COLO668 (cell line): ENCODE measurements around the gene CDK5RAP2.
"Not testable (repeated sequence)": the region's sequence is repeated elsewhere in the genome, so short reads cannot be mapped to it uniquely, and the experiment has no call there.

Source experiments
- DNase-seq: peaks from one replicate; lab custom pipeline; 2025; ENCODE audit not compliant: unreplicated experiment; lab: John Stamatoyannopoulos, UW

Gene CDK5RAP2

GRCh38 chr9:120545701-120546550 is 34.0 kb downstream of the CDK5RAP2 start:
- no peak for DNase-seq

DNA sequence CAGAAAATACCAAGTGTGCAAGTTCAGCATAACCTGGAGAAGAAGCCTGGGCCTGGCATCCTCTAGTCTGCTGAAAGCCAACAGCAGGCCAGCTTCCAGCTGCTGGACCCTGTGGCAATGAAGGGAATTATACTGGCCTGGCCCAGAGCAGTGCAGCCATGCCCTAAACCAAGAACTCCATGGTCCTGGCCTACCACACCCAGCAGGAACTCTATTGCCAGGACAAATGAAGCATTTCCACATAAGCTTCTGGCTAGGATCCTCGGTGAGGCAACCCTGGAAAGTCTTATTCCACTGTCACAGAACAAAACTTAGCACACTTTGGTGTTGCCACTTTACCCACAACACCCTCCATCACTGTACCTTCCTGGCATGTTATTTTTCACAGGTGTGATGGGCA is 35.5 kb downstream of the CDK5RAP2 start:
- DNase-seq = no peak

DNA sequence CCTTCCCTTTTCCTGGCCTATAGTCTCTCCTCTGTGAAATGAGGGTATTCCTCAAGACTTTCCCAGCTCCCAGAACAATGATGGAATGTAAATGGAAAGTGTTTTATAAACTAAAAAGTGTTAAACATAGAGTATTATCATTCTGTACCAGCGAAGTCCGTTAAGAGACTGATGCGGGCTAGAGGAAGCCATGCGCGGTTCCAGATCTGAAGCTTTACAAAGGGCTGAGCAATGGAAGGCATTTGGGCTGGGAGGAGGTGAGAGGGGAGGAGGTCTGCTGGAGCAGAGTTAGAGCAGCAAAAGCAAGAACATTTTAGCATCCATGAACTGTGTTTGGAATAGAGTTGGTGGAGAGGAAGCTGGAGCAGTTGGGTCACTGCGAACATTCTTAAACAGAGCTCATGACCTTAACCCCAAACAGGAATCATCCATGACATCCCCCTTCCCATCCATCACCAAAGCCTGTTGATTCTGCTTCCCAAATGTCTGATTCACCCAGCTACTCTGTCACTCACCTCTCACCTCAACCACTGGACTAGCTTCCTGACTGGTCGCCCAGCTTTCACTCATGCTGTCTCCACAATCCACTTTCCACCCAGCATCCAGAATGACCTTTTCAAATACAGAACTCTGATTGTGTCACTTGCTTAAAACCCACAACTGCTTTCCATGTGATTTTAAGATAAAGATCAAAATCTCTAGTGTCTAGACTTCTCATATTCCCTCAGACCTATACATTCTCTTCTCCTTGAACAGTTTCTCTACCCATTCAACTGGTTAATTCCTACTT is 37.1 kb downstream of the CDK5RAP2 start:
- DNase-seq = no peak

GRCh38 chr9:120541921-120542320 is 38.0 kb downstream of the CDK5RAP2 start:
- DNase-seq = no peak

- DNase-seq = no peak
Measured at GRCh38 chr9:120539951-120540350, 40.0 kb downstream of the CDK5RAP2 start.

DNA sequence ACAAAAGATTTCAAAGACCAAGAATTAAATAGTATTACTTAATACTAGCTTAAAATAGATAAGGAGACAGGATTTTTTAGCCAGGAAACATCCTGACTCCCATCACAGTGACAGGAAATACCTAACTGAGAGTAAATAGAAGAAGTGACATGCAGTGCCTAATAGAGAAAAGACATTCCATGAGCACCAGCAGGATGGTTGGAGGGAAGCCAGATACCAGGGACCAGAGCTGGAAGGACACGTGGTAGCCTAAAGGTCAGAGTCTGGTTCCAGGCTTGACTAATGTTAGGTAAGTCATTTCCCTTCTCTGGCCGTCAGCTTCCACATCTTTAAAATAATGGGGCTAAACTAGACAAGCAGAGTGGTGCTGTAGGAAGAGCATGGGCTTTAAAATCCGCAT is 41.6 kb downstream of the CDK5RAP2 start:
- DNase-seq = no peak

DNA sequence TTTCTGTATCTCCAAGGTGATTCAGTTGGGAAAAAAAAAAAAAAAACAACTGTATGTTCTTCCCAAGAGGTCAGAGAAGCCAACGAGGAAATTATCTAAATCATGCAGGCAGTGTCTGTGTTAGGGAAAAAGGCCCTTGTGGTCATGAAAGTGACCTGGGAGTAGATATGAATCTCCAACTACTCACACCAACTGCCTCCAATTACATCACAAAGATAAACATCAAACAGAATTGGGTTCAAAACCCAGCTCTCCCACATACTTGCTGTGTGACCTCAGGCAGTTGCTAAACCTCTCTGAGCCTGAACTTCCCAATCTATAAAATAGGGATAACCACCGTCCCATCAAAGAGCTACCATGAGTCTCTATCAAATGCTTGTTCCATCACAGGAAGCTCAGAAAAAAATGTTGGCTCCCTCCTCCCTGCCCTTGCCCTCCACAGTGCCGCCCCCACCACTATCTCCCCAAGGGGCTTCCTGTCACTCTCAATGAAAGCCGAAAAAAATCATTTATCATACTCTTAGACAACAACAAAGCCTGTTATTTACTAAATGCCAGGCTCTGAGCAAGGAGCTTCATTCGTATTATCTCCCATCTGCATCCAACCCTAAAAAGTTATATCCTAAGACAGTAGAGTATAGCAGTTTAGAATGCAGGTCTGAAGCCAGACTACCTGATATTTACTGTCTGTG is 42.9 kb downstream of the CDK5RAP2 start:
- DNase-seq = no peak

DNA sequence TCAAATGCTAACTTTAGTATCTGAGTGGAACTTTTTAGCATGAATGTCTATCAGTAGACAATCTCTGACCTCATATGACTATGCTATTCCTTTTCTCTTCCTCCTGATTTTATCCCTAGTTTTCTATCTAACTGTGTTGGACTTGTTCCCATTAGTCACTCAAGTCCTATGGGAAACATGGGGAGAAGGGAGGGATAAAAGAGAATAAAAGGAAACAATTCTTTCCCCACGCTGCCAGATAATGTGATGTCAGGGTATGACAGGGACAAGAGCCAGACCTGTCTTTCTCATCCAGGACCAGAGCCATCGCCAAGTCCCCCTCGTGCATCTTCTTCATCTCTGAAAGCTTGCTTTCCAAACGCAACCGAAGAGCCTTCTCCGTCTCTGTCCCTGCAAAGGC is 43.9 kb downstream of the CDK5RAP2 start:
- no peak for DNase-seq

DNA sequence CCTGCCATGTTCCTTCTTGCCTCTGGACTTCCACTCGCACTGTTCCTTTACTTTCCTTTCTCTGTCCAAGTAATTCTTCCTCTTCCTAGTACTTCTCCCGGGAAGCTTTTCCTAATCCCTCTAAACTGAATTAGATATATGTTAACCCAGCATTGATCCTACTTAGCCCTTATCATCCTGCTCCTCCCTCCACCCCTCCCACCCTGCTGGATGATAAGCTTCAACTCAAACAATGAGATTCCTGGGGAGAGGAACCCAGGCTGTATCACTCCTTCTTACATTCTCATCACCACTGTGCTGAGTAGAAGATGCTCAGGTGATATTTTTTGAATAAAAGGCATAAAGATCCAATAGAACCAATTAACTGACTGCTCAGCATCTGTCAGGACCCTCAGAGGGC is 45.7 kb downstream of the CDK5RAP2 start:
- no peak for DNase-seq

GRCh38 chr9:120532891-120533290 is 47.1 kb downstream of the CDK5RAP2 start:
- DNase-seq = no peak

GRCh38 chr9:120532475-120532874 is 47.5 kb downstream of the CDK5RAP2 start:
- DNase-seq = no peak

DNA sequence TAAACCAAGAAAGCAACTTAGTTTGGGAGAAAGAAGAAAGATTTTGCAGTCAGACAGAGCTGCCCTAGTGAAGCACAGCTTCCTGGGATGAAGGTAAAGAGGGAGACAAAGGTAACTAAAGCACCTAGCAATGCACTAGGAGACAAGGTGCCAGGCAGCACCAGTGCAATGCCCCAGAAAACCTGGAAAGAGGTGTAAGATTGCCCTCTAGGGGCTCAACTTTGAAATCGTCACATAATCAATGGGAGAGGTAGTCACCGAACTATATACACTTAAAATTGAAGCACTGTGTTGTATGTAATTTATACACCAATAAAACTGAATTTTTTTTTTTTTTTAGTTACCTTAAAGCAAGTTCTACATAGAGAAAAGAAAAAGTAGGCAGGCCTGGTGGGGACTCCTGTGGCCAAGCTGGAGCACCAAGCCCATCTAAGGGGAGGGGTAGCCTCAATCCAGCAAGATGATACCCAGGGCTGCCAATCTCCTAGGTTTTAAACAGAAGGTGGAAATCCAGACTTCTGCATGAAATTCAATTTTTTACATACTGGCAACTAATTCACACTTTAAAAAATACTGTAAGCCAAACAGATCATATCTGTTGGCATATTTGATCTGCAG is 48.2 kb downstream of the CDK5RAP2 start:
- DNase-seq = peak; percentile 22

DNA sequence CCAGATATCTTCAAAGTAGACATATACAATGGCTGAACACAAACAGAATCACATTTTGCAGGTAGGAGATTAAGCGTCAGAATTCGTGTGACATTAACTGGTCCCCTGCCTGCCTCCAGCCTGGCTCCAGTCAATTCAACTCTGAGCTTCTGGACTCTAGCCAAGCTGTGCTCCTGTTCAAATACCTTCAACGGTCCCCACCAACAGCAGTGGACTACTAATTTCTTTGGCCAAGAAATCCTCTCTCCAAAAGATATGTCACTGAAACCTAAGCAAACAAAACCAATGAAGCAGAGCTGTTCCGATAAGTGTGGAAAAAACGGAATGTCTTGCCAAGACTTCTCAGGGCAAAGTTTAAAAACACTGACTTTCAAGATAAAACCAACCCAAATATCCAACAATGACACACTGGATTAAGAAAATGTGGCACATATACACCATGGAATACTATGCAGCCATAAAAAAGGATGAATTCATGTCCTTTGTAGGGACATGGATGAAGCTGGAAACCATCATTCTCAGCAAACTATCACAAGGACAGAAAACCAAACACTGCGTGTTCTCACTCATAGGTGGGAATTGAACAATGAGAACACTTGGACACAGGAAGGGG is 49.6 kb downstream of the CDK5RAP2 start:
- DNase-seq = not testable (repeated sequence)

- no peak for DNase-seq
Measured at GRCh38 chr9:120528829-120529228, 51.1 kb downstream of the CDK5RAP2 start.

GRCh38 chr9:120528327-120528726 is 51.6 kb downstream of the CDK5RAP2 start:
- DNase-seq = no peak

- no peak for DNase-seq
Measured at GRCh38 chr9:120526534-120526933, 53.4 kb downstream of the CDK5RAP2 start.

- no peak for DNase-seq
Measured at GRCh38 chr9:120524863-120525262, 55.1 kb downstream of the CDK5RAP2 start.

DNA sequence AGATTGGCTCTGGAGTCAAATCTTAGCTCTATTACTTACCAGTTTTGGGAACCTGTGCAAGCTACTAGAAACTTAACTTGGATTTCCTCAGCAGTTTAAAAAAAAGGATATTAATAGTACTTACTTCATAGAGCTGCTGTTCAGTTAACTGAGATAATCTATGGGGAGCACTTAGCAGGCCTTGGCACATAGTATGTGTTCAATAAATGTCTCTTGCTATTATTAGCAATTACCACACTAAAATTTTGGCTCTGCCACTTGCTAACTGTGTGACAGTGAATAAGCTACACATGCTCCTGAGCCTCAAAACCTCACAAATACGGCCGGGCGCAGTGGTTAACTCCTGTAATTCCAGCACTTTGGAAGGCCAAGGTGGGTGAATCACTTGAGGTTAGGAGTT is 55.9 kb downstream of the CDK5RAP2 start:
- no peak for DNase-seq

DNA sequence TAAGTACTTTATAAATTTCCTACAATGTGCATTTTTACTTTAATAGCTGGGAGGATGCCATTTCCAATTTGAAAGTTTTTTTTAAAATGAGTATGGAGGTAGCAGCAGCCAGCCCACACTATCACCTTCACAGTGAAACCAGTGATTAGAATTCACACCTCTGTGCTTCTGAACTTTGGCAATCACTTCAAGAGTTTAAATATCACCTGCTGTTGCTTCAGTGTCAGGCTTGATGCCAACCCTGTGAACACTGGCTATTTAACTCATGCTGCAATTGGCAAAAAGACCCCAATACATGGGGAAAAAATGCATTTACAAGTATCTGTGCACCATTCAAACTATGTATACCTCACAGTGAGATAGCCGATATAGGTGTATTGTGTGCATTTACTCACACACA is 57.4 kb downstream of the CDK5RAP2 start:
- DNase-seq = no peak

DNA sequence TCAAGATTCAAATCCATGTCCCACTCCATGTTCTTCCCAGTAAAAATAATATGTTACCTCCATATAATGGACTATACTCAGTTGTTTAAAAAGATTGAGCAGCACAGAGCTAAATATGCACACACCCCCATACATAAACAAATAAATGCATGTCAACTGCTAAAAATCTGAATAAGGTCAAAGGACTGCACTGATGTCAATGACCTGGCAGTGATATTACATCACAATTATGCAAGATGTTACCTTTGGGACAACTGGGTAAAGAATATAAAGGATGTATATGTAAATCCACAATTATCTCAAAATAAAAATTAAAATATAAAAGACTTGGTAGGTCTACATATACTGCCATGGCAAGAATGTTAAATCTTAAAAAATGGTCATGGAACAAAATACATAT is 57.9 kb downstream of the CDK5RAP2 start:
- no peak for DNase-seq

DNA sequence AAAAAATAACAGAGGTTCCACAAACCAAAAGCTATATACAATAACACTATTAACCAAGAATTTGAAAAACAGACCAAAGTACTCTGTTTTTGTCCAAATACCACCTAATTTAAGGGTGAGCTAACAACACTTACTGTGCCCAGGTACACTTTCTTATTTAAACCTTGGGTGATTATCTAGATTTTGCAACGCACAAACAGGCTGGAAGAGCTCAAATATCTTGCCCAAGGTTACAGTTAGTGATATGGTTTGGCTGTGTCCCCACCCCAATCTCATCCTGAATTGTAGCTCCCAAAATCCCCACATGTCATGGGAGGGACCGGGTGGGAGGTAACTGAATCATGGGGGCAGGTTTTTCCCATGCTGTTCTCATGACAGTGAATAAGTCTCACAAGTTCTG is 58.9 kb downstream of the CDK5RAP2 start:
- DNase-seq = no peak
